Pons (tissue), 1 donor: Measurements from ENCODE around the gene STYXL2.

Source experiments
- DNase-seq: peaks from one replicate; pipeline ENCODE4 v3.0.0-alpha.2; 2016; ENCODE audit warnings: low spot score

STYXL2 gene

GRCh38 chr1:167093846-167094516 lies at the start of gene STYXL2:
Gene STYXL2 (plus strand): TSS chr1:167094075. CDS start chr1:167094850, 775 bp downstream.
- no peak for DNase-seq

- DNase-seq, result no peak
These were observed 42.0 kb upstream of the STYXL2 start for GRCh38 chr1:167051907-167052306.

- DNase-seq, result no peak
These were observed 41.5 kb upstream of the STYXL2 start for GRCh38 chr1:167052389-167052788.

DNA sequence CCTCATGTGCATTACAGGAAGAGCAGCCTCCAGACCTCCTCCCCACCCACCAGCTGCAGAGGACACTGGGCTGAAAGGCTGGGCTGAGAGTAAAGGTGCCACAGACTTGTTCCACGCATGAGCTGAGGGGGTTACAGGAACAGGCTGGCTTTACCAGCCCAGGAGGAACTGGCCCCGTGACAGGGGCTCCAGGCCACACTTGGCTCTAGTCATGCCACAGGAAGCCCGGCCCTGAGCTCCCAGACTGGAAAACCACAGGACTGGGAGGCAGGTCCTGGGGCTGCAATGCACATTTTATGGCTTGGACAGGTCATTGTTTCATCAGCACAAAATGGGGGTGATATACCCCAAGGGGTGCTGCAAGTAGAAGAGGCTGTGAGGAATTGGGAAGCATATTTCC lies 39.3 kb upstream of the STYXL2 start:
- no peak for DNase-seq

- no peak for DNase-seq
These were observed 38.8 kb upstream of the STYXL2 start for GRCh38 chr1:167054946-167055630.

DNA sequence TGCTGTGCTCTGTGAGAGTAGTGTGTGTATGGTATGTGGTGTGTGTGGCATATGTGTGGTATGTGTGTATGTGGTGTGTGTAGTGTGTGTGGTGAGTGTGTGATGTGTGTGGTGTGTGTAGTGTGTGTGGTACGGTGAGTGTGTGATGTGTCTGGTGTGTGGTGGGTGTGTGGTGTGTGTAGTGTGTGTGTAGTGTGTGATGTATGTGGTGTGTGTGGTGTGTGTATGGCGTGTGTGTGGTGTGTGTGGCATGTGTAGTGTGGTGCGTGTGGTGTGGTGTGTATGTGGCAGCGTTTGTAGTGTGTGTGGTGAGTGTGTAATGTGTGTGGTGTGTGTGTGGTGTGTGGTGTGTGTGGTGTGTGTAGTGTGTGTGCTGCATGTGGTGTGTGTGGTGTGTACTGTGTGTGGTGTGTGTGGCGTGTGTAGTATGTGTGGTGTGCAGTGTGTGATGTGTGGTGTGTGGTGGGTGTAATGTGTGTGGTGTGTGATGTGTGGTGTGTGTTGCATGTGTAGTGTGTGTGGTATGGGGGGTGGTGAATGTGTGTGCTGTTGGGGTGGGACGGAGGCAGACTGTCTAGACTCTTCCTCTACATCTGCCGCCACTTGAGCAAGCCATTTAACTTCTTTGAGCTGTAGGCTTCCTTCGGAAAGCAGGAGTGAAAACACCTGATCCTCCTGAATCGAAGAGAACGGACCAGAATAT lies 37.2 kb upstream of the STYXL2 start:
- no peak for DNase-seq

- DNase-seq, result peak; percentile 48
These were observed 36.6 kb upstream of the STYXL2 start for GRCh38 chr1:167057241-167057688.

DNA sequence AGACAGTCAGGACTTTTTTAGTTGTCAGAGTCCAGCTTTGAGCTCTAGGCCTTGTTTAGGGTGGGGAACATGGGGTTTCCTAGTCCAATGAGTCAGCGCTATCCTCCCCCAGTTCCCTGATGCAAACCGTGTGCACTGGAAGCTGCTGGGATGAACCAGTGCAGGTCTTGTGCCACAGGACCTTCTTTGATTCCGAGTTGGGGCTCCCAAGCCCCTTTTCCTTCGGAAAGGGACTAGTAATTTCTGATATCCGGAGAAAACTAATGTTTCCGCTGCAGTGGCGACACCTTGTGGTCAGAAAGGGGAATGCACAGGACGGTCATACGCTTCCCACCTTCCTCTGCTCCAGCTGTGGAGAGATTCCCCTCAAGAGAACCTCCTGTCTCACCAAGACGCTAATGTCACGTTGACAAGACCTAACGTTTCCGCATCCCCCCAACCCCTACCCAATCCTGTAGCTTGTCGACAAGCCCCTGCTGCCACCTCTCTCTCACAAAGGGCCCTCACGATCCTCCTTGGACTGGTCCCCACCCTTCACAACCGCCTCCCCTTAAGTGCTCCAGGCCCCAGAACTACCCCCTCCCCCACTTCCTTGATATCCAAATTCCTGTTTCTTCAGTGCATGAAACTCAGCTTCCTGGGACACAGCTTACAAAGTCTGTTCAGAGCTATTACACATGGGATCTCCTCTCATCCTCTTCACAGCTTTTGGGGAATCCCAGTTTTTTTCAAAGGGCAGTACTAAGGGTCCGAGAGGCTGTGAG lies 34.6 kb upstream of the STYXL2 start:
- peak; percentile 48 for DNase-seq

- DNase-seq, result no peak
These were observed 34.1 kb upstream of the STYXL2 start for GRCh38 chr1:167059809-167060107.

DNA sequence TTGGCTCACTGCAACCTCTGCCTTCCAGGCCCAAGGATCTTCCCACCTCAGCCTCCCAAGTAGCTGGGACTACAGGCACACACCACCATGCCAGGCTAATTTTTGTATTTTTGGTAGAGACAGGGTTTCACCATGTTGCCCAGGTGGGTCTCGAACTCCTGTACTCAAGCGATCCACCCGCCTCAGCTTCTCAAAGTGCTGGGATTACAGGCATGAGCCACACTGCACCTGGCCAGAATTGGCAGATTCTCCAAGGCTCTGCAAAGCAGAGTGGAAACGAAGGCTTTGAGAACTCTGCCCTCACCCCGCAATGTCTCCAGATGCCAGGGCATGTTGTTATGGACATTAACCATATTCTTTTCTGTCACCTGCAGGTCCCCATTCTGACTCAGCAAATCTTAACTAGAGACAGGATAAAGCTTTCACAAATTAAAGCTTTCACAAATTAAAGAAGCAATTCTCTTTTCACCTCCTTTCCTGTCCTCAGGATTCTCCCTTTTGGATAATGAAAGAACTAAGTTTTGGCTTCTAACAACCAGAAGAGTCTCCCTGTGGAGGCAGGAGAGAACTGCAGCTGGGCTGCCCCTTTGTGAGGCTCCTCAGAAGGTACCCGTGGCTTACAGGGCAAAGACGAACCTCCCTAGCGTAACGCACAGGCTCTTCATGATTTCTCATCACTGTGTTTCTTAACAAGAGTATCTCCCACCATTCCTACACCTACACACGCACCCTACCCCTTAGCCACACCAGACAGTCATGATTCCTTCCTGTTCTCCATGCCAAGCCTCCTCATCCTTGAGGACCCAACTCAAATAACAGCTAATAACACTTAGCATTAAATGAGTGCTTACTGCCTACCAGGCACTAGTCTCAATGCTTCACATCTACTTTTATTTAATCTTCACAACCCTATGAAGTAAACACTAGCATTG lies 33.5 kb upstream of the STYXL2 start:
- DNase-seq, result no peak

GRCh38 chr1:167061073-167061464 lies 32.8 kb upstream of the STYXL2 start:
- no peak for DNase-seq

DNA sequence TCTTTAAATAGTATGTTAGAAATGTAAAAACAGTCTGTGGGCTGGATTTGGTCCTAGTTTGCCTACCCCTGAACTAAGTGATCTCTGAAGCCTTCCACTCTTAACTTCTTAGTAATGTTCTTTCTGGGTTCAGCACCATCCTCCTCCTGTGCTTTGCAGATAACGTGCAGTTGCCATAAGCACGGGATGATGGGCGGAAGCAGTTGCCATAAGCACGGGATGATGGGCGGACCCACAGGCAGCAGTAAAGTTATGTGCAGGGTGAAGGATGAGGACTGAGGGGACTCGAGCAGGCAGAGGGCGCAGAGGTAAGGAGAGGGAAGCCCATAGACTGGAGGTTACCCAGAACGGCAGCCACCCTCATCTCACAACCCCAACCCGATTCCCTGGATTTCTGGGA lies 29.3 kb upstream of the STYXL2 start:
- DNase-seq, result no peak

DNA sequence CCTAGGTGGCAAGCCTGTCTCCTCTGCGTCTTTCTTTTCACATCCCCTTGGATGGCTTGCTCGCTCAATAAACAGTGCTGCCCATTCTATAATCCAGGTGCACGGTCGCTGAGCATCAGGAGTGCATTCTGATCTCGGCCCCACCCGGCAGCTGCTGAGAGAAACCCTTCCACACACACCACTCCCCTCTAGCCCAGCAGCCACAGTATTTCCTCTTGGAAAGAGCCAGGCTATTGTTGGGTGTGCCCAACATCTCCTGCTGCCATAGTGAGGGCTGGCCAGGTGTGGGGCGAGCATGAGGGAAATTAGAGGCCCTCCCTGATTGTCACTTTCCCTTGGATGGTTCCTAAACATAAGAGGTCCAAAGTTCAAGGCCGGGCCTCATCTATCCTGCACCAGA lies 28.4 kb upstream of the STYXL2 start:
- DNase-seq, result no peak

DNA sequence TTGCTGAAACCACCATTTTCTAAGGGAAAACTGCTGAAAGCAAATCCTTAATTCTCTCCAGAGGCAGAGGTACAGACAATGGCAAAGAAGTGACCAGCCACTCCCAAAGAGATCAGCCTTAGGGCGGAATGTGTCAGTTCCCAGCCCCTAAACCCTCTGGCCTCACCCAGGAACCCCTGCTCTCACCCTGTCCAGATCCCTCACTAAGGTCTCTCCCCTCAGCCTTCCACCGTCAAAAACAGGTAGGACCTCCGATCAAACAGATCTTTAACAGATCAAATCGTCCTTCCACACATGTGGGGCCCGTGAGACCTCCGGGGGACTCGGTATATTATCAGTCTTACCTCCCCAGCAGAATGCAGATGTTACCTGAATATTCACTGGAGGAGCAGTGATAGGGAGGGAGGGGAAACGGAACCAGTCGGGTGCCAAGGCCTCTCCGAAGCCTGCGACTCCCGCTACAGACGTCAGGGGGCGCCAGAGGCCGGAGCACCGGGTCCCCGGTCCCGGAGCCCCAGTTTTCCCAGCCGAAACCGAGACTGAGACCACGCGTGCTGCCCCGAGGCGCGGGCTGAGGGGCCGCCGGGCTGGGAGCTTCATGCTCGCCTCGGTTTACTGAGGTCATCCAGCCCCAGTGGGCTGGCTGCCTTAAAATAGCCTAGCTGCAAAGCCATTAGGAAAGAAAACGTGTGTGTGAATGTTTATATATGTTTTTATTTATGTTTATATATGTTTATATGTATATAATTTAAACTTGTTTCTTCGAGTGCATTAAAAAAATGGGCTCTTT lies 27.3 kb upstream of the STYXL2 start:
- peak; percentile 44 for DNase-seq

- no peak for DNase-seq
These were observed 26.0 kb upstream of the STYXL2 start for GRCh38 chr1:167067904-167068303.

DNA sequence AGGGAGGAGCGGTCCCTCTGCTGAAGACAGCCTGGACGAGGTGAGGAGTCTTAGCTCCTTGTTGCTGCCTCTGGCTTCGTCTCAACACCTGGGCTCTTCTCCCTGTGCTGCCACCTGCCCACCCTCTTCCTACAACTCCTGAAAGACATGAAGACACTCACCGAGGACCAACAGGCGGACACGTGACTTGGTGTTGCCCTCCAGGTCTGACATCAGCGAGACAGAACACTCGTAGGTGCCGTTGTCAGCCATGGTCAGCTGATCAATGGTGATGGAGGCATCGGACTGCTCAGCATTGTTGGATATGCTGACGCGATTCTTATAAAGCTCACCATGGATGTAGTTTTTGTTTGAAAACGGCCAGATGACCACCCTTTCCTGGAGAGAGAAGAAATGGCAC lies 25.1 kb upstream of the STYXL2 start:
- no peak for DNase-seq

- DNase-seq, result no peak
These were observed 22.6 kb upstream of the STYXL2 start for GRCh38 chr1:167071286-167071685.

- no peak for DNase-seq
These were observed 17.7 kb upstream of the STYXL2 start for GRCh38 chr1:167076136-167076710.

GRCh38 chr1:167077128-167077867 lies 16.6 kb upstream of the STYXL2 start:
- no peak for DNase-seq

DNA sequence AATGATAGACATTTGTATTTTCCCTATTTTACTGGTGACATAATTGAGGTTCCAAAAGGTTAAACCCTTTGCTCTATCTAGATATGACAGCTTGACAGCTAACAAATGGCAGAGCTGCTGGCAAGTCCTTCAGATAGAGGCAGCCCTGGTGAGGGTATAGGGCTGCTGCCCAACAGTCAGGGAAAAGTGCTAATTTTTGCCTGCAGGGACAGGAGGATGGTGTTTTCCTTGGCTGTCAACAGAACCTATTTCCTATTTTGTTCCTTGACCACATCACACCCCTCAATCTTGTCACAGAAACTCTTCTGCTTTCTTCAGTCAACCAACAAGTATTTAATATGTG lies 16.0 kb upstream of the STYXL2 start:
- no peak for DNase-seq
